Measurements from ENCODE around the gene PPEF1. TPM values are rescaled to one million over a fixed set of nuclear protein-coding genes. Genes with fewer than 3 reads are reported as not detected.

Gene PPEF1
- 1.3 and 1.9 TPM in 2 replicates for polyA plus RNA-seq (2014; cell fraction: cytosol; rRNA removed)
- 0.88 and 2.4 TPM in 2 replicates for polyA plus RNA-seq (2014; cell fraction: nucleus; rRNA removed)

GRCh38 chrX:18707426-18708049 lies at the start of gene PPEF1:
Gene PPEF1 (plus strand): TSS chrX:18707645. CDS start chrX:18707781, 136 bp downstream.
- peak; percentile 48 for DNase-seq (ENCODE audit: low spot score)

- DNase-seq (ENCODE audit: low spot score): no peak
Measured at GRCh38 chrX:18661273-18661672, 46.2 kb upstream of the PPEF1 start.

GRCh38 chrX:18664947-18665346 lies 42.5 kb upstream of the PPEF1 start:
- no peak for DNase-seq (ENCODE audit: low spot score)

GRCh38 chrX:18666614-18667013 lies 40.8 kb upstream of the PPEF1 start:
- DNase-seq (ENCODE audit: low spot score): no peak

- no peak for DNase-seq (ENCODE audit: low spot score)
Measured at GRCh38 chrX:18668071-18668835, 39.2 kb upstream of the PPEF1 start.

- no peak for DNase-seq (ENCODE audit: low spot score)
Measured at GRCh38 chrX:18672008-18672407, 35.4 kb upstream of the PPEF1 start, which contains the start of gene RS1. Gene RS1 (minus strand): TSS chrX:18672108. CDS start chrX:18672068, 40 bp downstream.

GRCh38 chrX:18674417-18674787 lies 33.0 kb upstream of the PPEF1 start:
- no peak for DNase-seq (ENCODE audit: low spot score)

- peak; percentile 75 for DNase-seq (ENCODE audit: low spot score)
Measured at GRCh38 chrX:18674788-18675735, 32.4 kb upstream of the PPEF1 start.

- no peak for DNase-seq (ENCODE audit: low spot score)
Measured at GRCh38 chrX:18676050-18676449, 31.4 kb upstream of the PPEF1 start.

- DNase-seq (ENCODE audit: low spot score): peak; percentile 56
Measured at GRCh38 chrX:18676470-18676869, 31.0 kb upstream of the PPEF1 start.

GRCh38 chrX:18677161-18677869 lies 30.1 kb upstream of the PPEF1 start:
- no peak for DNase-seq (ENCODE audit: low spot score)

- no peak for DNase-seq (ENCODE audit: low spot score)
Measured at GRCh38 chrX:18681996-18682395, 25.4 kb upstream of the PPEF1 start.

GRCh38 chrX:18682979-18683387 lies 24.5 kb upstream of the PPEF1 start:
- DNase-seq (ENCODE audit: low spot score): no peak

- DNase-seq (ENCODE audit: low spot score): no peak
Measured at GRCh38 chrX:18687856-18688495, 19.5 kb upstream of the PPEF1 start.

- no peak for DNase-seq (ENCODE audit: low spot score)
Measured at GRCh38 chrX:18691431-18691830, 16.0 kb upstream of the PPEF1 start.

- DNase-seq (ENCODE audit: low spot score): no peak
Measured at GRCh38 chrX:18692541-18692940, 14.9 kb upstream of the PPEF1 start.

- no peak for DNase-seq (ENCODE audit: low spot score)
Measured at GRCh38 chrX:18696653-18697052, 10.8 kb upstream of the PPEF1 start.

- no peak for DNase-seq (ENCODE audit: low spot score)
Measured at GRCh38 chrX:18698737-18699650, 8.5 kb upstream of the PPEF1 start.

- no peak for DNase-seq (ENCODE audit: low spot score)
Measured at GRCh38 chrX:18701621-18702361, 5.7 kb upstream of the PPEF1 start.

Measured in SK-N-DZ (cell line).